ENCODE results near the gene RAI14. TPM values are rescaled to one million over a fixed set of nuclear protein-coding genes. Genes with fewer than 3 reads are reported as not detected.
A peak's percentile ranks its signal among the peaks of the same experiment; 100 is the strongest.

RAI14 gene
- total and polyA plus RNA-seq, 2 experiments from 2014 or later, result 42.2 to 49.6 TPM

GRCh38 chr5:34703767-34704713 lies 47.9 kb downstream of the RAI14 start:
- H3K27me3 ChIP-seq, result no peaks in the 10 kb centered on the region
- H3K79me2 ChIP-seq, result peaks cover 23% of the 10 kb centered on the region
- peak overlapping the region; percentile 22 for H3K4me2 ChIP-seq
- no peak for DNase-seq (ENCODE audit: low spot score)
- TF ChIP-seq EZH2phosphoT487 (IDR thresholded peaks at IDR 0.05; ENCODE audit: low read depth, severe bottlenecking, unreplicated experiment) (no peak), EZH2 (IDR thresholded peaks at IDR 0.05; ENCODE audit: borderline replicate concordance) (no peak), CTCF (IDR thresholded peaks at IDR 0.05; ENCODE audit: poor library complexity) (no peak)
- no peaks in the 10 kb centered on the region for H3K36me3 ChIP-seq (replicated peaks; ENCODE audit: insufficient read depth, low read depth)
- peak overlapping the region; percentile 26 for H3K27ac ChIP-seq
- peaks cover 29% of the 10 kb centered on the region for H3K4me1 ChIP-seq (ENCODE audit: insufficient read depth)
- no peaks in the 10 kb centered on the region for H3K9me2 ChIP-seq (replicated peaks; ENCODE audit: insufficient read depth)
- no peak overlapping the region for H2AFZ ChIP-seq
- WGBS (ENCODE audit: low lambda C conversion rate, missing lambda C conversion rate), result 58% methylated on average over 10 of the region's 10 CpGs
- no peak overlapping the region for H3K4me3 ChIP-seq
- no peaks in the 10 kb centered on the region for H4K20me1 ChIP-seq (ENCODE audit: insufficient read depth, poor library complexity, severe bottlenecking)
- no peaks in the 10 kb centered on the region for H3K9me3 ChIP-seq (ENCODE audit: low read depth)

GRCh38 chr5:34706084-34706483 lies 50.0 kb downstream of the RAI14 start:
- Histone ChIP-seq H3K27me3 (no peaks in the 10 kb centered on the region), H3K79me2 (peaks cover 27% of the 10 kb centered on the region), H3K27ac (no peak overlapping the region), H3K4me3 (no peak overlapping the region), H4K20me1 (ENCODE audit: insufficient read depth, poor library complexity, severe bottlenecking) (no peaks in the 10 kb centered on the region), H3K9me2 (replicated peaks; ENCODE audit: insufficient read depth) (no peaks in the 10 kb centered on the region), H3K36me3 (replicated peaks; ENCODE audit: insufficient read depth, low read depth) (no peaks in the 10 kb centered on the region), H3K4me1 (ENCODE audit: insufficient read depth) (peaks cover 32% of the 10 kb centered on the region), H2AFZ (no peak overlapping the region), H3K4me2 (no peak overlapping the region), H3K9me3 (ENCODE audit: low read depth) (no peaks in the 10 kb centered on the region)
- WGBS (ENCODE audit: low lambda C conversion rate, missing lambda C conversion rate), result 0% methylated on average over 1 of the region's 1 CpG
- TF ChIP-seq EZH2 (IDR thresholded peaks at IDR 0.05; ENCODE audit: borderline replicate concordance) (no peak), EZH2phosphoT487 (IDR thresholded peaks at IDR 0.05; ENCODE audit: low read depth, severe bottlenecking, unreplicated experiment) (no peak), CTCF (IDR thresholded peaks at IDR 0.05; ENCODE audit: poor library complexity) (no peak)
- no peak for DNase-seq (ENCODE audit: low spot score)

- no peaks in the 10 kb centered on the region for H3K27me3 ChIP-seq
- H3K4me1 ChIP-seq (ENCODE audit: insufficient read depth), result peaks cover 32% of the 10 kb centered on the region
- TF ChIP-seq EZH2 (IDR thresholded peaks at IDR 0.05; ENCODE audit: borderline replicate concordance) (no peak), CTCF (IDR thresholded peaks at IDR 0.05; ENCODE audit: poor library complexity) (no peak), EZH2phosphoT487 (IDR thresholded peaks at IDR 0.05; ENCODE audit: low read depth, severe bottlenecking, unreplicated experiment) (no peak)
- no peak overlapping the region for H3K27ac ChIP-seq
- H3K9me2 ChIP-seq (replicated peaks; ENCODE audit: insufficient read depth), result no peaks in the 10 kb centered on the region
- H3K4me3 ChIP-seq, result no peak overlapping the region
- no peak overlapping the region for H2AFZ ChIP-seq
- H3K79me2 ChIP-seq, result peaks cover 33% of the 10 kb centered on the region
- no peaks in the 10 kb centered on the region for H3K36me3 ChIP-seq (replicated peaks; ENCODE audit: insufficient read depth, low read depth)
- WGBS (ENCODE audit: low lambda C conversion rate, missing lambda C conversion rate), result 46% methylated on average over 5 of the region's 5 CpGs
- H4K20me1 ChIP-seq (ENCODE audit: insufficient read depth, poor library complexity, severe bottlenecking), result no peaks in the 10 kb centered on the region
- no peak overlapping the region for H3K4me2 ChIP-seq
- DNase-seq (ENCODE audit: low spot score), result no peak
- no peaks in the 10 kb centered on the region for H3K9me3 ChIP-seq (ENCODE audit: low read depth)
Measured at GRCh38 chr5:34707451-34708107, 51.5 kb downstream of the RAI14 start.
